ENCODE data around the gene BRWD1.

- TF ChIP-seq EP300 (IDR thresholded peaks at IDR 0.05) (no peak), CBX2 (IDR thresholded peaks at IDR 0.05; ENCODE audit: borderline replicate concordance, low read depth) (no peak), RAD21 (conservative IDR thresholded peaks at IDR 0.05 in 1 of 2, IDR thresholded peaks at IDR 0.05 in 1 of 2) (no peak), POLR2A (IDR thresholded peaks at IDR 0.05; ENCODE audit: low read length) (no peak)
- TF ChIP-seq, protein P1, sequence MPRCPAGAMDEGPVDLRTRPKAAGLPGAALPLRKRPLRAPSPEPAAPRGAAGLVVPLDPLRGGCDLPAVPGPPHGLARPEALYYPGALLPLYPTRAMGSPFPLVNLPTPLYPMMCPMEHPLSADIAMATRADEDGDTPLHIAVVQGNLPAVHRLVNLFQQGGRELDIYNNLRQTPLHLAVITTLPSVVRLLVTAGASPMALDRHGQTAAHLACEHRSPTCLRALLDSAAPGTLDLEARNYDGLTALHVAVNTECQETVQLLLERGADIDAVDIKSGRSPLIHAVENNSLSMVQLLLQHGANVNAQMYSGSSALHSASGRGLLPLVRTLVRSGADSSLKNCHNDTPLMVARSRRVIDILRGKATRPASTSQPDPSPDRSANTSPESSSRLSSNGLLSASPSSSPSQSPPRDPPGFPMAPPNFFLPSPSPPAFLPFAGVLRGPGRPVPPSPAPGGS (IDR thresholded peaks at IDR 0.05), result no peak
- TF ChIP-seq, protein P2, sequence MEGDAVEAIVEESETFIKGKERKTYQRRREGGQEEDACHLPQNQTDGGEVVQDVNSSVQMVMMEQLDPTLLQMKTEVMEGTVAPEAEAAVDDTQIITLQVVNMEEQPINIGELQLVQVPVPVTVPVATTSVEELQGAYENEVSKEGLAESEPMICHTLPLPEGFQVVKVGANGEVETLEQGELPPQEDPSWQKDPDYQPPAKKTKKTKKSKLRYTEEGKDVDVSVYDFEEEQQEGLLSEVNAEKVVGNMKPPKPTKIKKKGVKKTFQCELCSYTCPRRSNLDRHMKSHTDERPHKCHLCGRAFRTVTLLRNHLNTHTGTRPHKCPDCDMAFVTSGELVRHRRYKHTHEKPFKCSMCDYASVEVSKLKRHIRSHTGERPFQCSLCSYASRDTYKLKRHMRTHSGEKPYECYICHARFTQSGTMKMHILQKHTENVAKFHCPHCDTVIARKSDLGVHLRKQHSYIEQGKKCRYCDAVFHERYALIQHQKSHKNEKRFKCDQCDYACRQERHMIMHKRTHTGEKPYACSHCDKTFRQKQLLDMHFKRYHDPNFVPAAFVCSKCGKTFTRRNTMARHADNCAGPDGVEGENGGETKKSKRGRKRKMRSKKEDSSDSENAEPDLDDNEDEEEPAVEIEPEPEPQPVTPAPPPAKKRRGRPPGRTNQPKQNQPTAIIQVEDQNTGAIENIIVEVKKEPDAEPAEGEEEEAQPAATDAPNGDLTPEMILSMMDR (IDR thresholded peaks at IDR 0.05), result no peak
- TF ChIP-seq, protein P3, sequence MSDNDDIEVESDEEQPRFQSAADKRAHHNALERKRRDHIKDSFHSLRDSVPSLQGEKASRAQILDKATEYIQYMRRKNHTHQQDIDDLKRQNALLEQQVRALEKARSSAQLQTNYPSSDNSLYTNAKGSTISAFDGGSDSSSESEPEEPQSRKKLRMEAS (IDR thresholded peaks at IDR 0.05), result no peak
These were observed 153.9 kb downstream of the BRWD1 start for GRCh38 chr21:39159342-39160063.

Measured in A549 (cell line).